Activated CD4-positive, alpha-beta T cell treated with anti-CD3 and anti-CD28 coated beads, Interleukin-2, amount 10 ng/mL, durations not matched to agents 7 days and 5 days (primary cell): ENCODE results near the gene UBAC2. TPM values are rescaled to one million over a fixed set of nuclear protein-coding genes. Genes with fewer than 3 reads are reported as not detected.

Source experiments
- CTCF ChIA-PET: fragments of 350-600 bp; sonication (Branson Sonifier 250); formaldehyde crosslinking; loops from one replicate; lab custom pipeline; 2021; ENCODE audit warnings: antibody characterized with exemption; lab: Charles Lee
- POLR2A ChIA-PET: fragments of 350-600 bp; sonication (Branson Sonifier 250); formaldehyde crosslinking; loops from one replicate; lab custom pipeline; 2021; ENCODE audit warnings: antibody characterized with exemption; lab: Charles Lee
- DNase-seq: peaks from one replicate; pipeline ENCODE4 v3.0.0-alpha.2; 2020
- H3K27ac Mint-ChIP-seq: one replicate; pipeline ENCODE4 v1.8.0; 2021; ENCODE audit warnings: mild to moderate bottlenecking, moderate library complexity, mixed read lengths
- H3K27me3 Mint-ChIP-seq: one replicate; pipeline ENCODE4 v1.8.0; 2021; ENCODE audit warnings: mixed read lengths
- H3K36me3 Mint-ChIP-seq: one replicate; pipeline ENCODE4 v1.8.0; 2021; ENCODE audit warnings: low read depth, mixed read lengths
- H3K4me1 Mint-ChIP-seq: one replicate; pipeline ENCODE4 v1.8.0; 2021; ENCODE audit warnings: mixed read lengths
- H3K4me3 Mint-ChIP-seq: one replicate; pipeline ENCODE4 v1.8.0; 2021; ENCODE audit warnings: mild to moderate bottlenecking, moderate library complexity, mixed read lengths
- H3K9me3 Mint-ChIP-seq: one replicate; pipeline ENCODE4 v1.8.0; 2021; ENCODE audit warnings: mixed read lengths
- total RNA-seq, 2 experiments: library from RNA; stranded (reverse); gene quantifications; one replicate each; pipeline ENCODE4 v1.2.3, GENCODE V29; 2021

Gene UBAC2
- total RNA-seq, 2 experiments from 2014 or later: 67.8 to 70.5 TPM

- H3K36me3 Mint-ChIP-seq: peaks cover 54% of the 10 kb centered on the region
- POLR2A ChIA-PET: interaction anchor here (2.1 kb wide), 1 partner anchor 56 kb away, joined by 13 read pairs; the partner anchor contains the start of gene UBAC2
Observed at GRCh38 chr13:99256709-99257108, 56.1 kb downstream of the UBAC2 start.

GRCh38 chr13:99257291-99257690 lies 56.6 kb downstream of the UBAC2 start:
- peak overlapping the region; percentile 78 for H3K4me3 Mint-ChIP-seq
- peaks cover 63% of the 10 kb centered on the region for H3K4me1 Mint-ChIP-seq
- no peaks in the 10 kb centered on the region for H3K9me3 Mint-ChIP-seq
- CTCF ChIA-PET: interaction anchor here (1.0 to 2.0 kb wide), 8 partner anchors 8 to 228 kb away, joined by 3 to 15 read pairs (median 3); partner anchors contain the start of gene UBAC2
- no peaks in the 10 kb centered on the region for H3K27me3 Mint-ChIP-seq
- DNase-seq: no peak
- H3K27ac Mint-ChIP-seq: peak overlapping the region; percentile 25
- H3K36me3 Mint-ChIP-seq: peaks cover 51% of the 10 kb centered on the region
- POLR2A ChIA-PET: interaction anchor here (0.8 to 2.1 kb wide), 3 partner anchors 42 to 57 kb away, joined by 3 to 13 read pairs (median 9); partner anchors contain the start of gene UBAC2

More at GRCh38 chr13:99256709-99257108, 56.1 kb downstream of the UBAC2 start:
- no peak for DNase-seq
- H3K9me3 Mint-ChIP-seq: no peaks in the 10 kb centered on the region
- peak overlapping the region; percentile 78 for H3K27ac Mint-ChIP-seq
- CTCF ChIA-PET: interaction anchor here (1.1 to 2.0 kb wide), 6 partner anchors 9 to 80 kb away, joined by 4 to 15 read pairs (median 5); partner anchors contain the start of gene UBAC2
- no peaks in the 10 kb centered on the region for H3K27me3 Mint-ChIP-seq
- peaks cover 65% of the 10 kb centered on the region for H3K4me1 Mint-ChIP-seq
- H3K4me3 Mint-ChIP-seq: peak overlapping the region; percentile 78

GRCh38 chr13:99258210-99258860 lies 57.7 kb downstream of the UBAC2 start, which contains the start of gene GPR18:
Gene GPR18 (minus strand): TSS chr13:99258379. CDS start chr13:99255872, 2,507 bp downstream.
- Mint-ChIP-seq H3K36me3 (peaks cover 51% of the 10 kb centered on the region), H3K27me3 (no peaks in the 10 kb centered on the region), H3K9me3 (no peaks in the 10 kb centered on the region), H3K27ac (peak within 1 kb of the TSS; percentile 91), H3K4me1 (peaks cover 67% of the 10 kb centered on the region), H3K4me3 (peak within 1 kb of the TSS; percentile 87)
- DNase-seq: peak; percentile 60
- ChIA-PET CTCF (interaction anchor here (0.8 to 1.7 kb wide), 11 partner anchors 12 to 230 kb away, joined by 3 to 15 read pairs (median 3); partner anchors contain the start of gene UBAC2), POLR2A (interaction anchor here (1.2 to 2.1 kb wide), 3 partner anchors 40 to 58 kb away, joined by 3 to 13 read pairs (median 9); partner anchors contain the start of gene UBAC2)

GRCh38 chr13:99258946-99259345 lies 58.3 kb downstream of the UBAC2 start:
- CTCF ChIA-PET: interaction anchor here (0.8 to 1.6 kb wide), 5 partner anchors 11 to 178 kb away, joined by 3 to 8 read pairs (median 4); no protein-coding TSS in a partner anchor
- Mint-ChIP-seq H3K4me1 (peaks cover 69% of the 10 kb centered on the region), H3K27ac (peak overlapping the region; percentile 91), H3K9me3 (no peaks in the 10 kb centered on the region), H3K36me3 (peaks cover 46% of the 10 kb centered on the region), H3K4me3 (peak overlapping the region; percentile 87), H3K27me3 (no peaks in the 10 kb centered on the region)
- POLR2A ChIA-PET: interaction anchor here (1.2 to 2.1 kb wide), 2 partner anchors 41 to 59 kb away, joined by 3 to 13 read pairs; partner anchors contain the start of gene UBAC2
- DNase-seq: peak; percentile 49

- H3K4me1 Mint-ChIP-seq: peaks cover 72% of the 10 kb centered on the region
- peak overlapping the region; percentile 17 for H3K27ac Mint-ChIP-seq
- H3K36me3 Mint-ChIP-seq: peaks cover 37% of the 10 kb centered on the region
- POLR2A ChIA-PET: interaction anchor here (0.6 kb wide), 1 partner anchor 56 kb away, joined by 5 read pairs; no protein-coding TSS in a partner anchor
- no peak for DNase-seq
- H3K27me3 Mint-ChIP-seq: no peaks in the 10 kb centered on the region
- CTCF ChIA-PET: interaction anchor here (0.6 to 2.1 kb wide), 3 partner anchors 9 to 46 kb away, joined by 3 to 10 read pairs (median 3); no protein-coding TSS in a partner anchor
- H3K9me3 Mint-ChIP-seq: no peaks in the 10 kb centered on the region
- peak overlapping the region; percentile 19 for H3K4me3 Mint-ChIP-seq
Observed at GRCh38 chr13:99260216-99260615, 59.6 kb downstream of the UBAC2 start.

GRCh38 chr13:99261059-99261458 lies 60.4 kb downstream of the UBAC2 start:
- H3K9me3 Mint-ChIP-seq: no peaks in the 10 kb centered on the region
- CTCF ChIA-PET: interaction anchor here (2.1 kb wide), 1 partner anchor 8 kb away, joined by 10 read pairs; no protein-coding TSS in a partner anchor
- peaks cover 35% of the 10 kb centered on the region for H3K36me3 Mint-ChIP-seq
- H3K4me1 Mint-ChIP-seq: peaks cover 72% of the 10 kb centered on the region
- POLR2A ChIA-PET: no interaction called here
- H3K27ac Mint-ChIP-seq: peak overlapping the region; percentile 57
- H3K4me3 Mint-ChIP-seq: no peak overlapping the region
- no peaks in the 10 kb centered on the region for H3K27me3 Mint-ChIP-seq
- DNase-seq: no peak

- Mint-ChIP-seq H3K4me3 (no peak overlapping the region), H3K27ac (peak overlapping the region; percentile 52), H3K27me3 (no peaks in the 10 kb centered on the region), H3K9me3 (no peaks in the 10 kb centered on the region), H3K36me3 (peaks cover 25% of the 10 kb centered on the region), H3K4me1 (peaks cover 71% of the 10 kb centered on the region)
- no peak for DNase-seq
- CTCF ChIA-PET: interaction anchor here (1.0 to 5.9 kb wide), 3 partner anchors 12 to 87 kb away, joined by 3 to 41 read pairs (median 4); partner anchors contain the start of gene UBAC2
- POLR2A ChIA-PET: no interaction called here
Observed at GRCh38 chr13:99263126-99263785, 62.6 kb downstream of the UBAC2 start.

GRCh38 chr13:99264051-99264450 lies 63.4 kb downstream of the UBAC2 start:
- no peak overlapping the region for H3K4me3 Mint-ChIP-seq
- no peak for DNase-seq
- peak overlapping the region; percentile 52 for H3K27ac Mint-ChIP-seq
- H3K9me3 Mint-ChIP-seq: no peaks in the 10 kb centered on the region
- peaks cover 70% of the 10 kb centered on the region for H3K4me1 Mint-ChIP-seq
- ChIA-PET CTCF (interaction anchor here (0.8 to 5.9 kb wide), 5 partner anchors 11 to 173 kb away, joined by 3 to 41 read pairs (median 4); partner anchors contain the start of gene UBAC2), POLR2A (no interaction called here)
- no peaks in the 10 kb centered on the region for H3K27me3 Mint-ChIP-seq
- peaks cover 25% of the 10 kb centered on the region for H3K36me3 Mint-ChIP-seq

GRCh38 chr13:99265162-99265800 lies 64.6 kb downstream of the UBAC2 start:
- Mint-ChIP-seq H3K27ac (peak overlapping the region; percentile 48), H3K36me3 (peaks cover 15% of the 10 kb centered on the region), H3K4me3 (no peak overlapping the region), H3K27me3 (no peaks in the 10 kb centered on the region), H3K4me1 (peaks cover 65% of the 10 kb centered on the region), H3K9me3 (no peaks in the 10 kb centered on the region)
- CTCF ChIA-PET: interaction anchor here (0.9 to 7.7 kb wide), 15 partner anchors 8 to 214 kb away, joined by 3 to 109 read pairs (median 5); partner anchors contain the start of gene UBAC2
- POLR2A ChIA-PET: interaction anchor here (0.6 kb wide), 1 partner anchor 102 kb away, joined by 6 read pairs; no protein-coding TSS in a partner anchor
- DNase-seq: no peak

- Mint-ChIP-seq H3K27ac (no peak overlapping the region), H3K4me3 (no peak overlapping the region), H3K4me1 (peaks cover 66% of the 10 kb centered on the region), H3K27me3 (no peaks in the 10 kb centered on the region), H3K36me3 (peaks cover 14% of the 10 kb centered on the region), H3K9me3 (no peaks in the 10 kb centered on the region)
- ChIA-PET POLR2A (interaction anchor here (0.6 kb wide), 1 partner anchor 101 kb away, joined by 6 read pairs; no protein-coding TSS in a partner anchor), CTCF (interaction anchor here (0.6 to 7.7 kb wide), 29 partner anchors 9 to 214 kb away, joined by 3 to 109 read pairs (median 3); partner anchors contain the start of gene UBAC2)
- peak; percentile 48 for DNase-seq
Observed at GRCh38 chr13:99265821-99266426, 65.3 kb downstream of the UBAC2 start.

- Mint-ChIP-seq H3K4me3 (no peak overlapping the region), H3K4me1 (peaks cover 68% of the 10 kb centered on the region), H3K36me3 (peaks cover 13% of the 10 kb centered on the region), H3K9me3 (no peaks in the 10 kb centered on the region), H3K27ac (no peak overlapping the region), H3K27me3 (no peaks in the 10 kb centered on the region)
- CTCF ChIA-PET: interaction anchor here (0.7 to 7.7 kb wide), 17 partner anchors 10 to 993 kb away, joined by 3 to 109 read pairs (median 3); no protein-coding TSS in a partner anchor
- POLR2A ChIA-PET: interaction anchor here (0.5 kb wide), 1 partner anchor 104 kb away, joined by 13 read pairs; no protein-coding TSS in a partner anchor
- DNase-seq: no peak
Observed at GRCh38 chr13:99266827-99267226, 66.2 kb downstream of the UBAC2 start.
